ENCODE results near the gene RAB12. TPM values are rescaled to one million over a fixed set of nuclear protein-coding genes. Genes with fewer than 3 reads are reported as not detected.

Gene RAB12
- total RNA-seq, 1 donor from 2014 or later, result 61.0 TPM

GRCh38 chr18:8661754-8662559 lies 52.7 kb downstream of the RAB12 start:
- peak; percentile 59 for DNase-seq (ENCODE audit: low read depth)
- TF ChIP-seq CTCF (IDR thresholded peaks at IDR 0.05; ENCODE audit: insufficient read depth, low read length, poor library complexity, severe bottlenecking), result no peak
- no peaks in the 10 kb centered on the region for H3K27me3 ChIP-seq (ENCODE audit: control insufficient read depth, insufficient read depth, low read length)
- no peaks in the 10 kb centered on the region for H3K36me3 ChIP-seq (ENCODE audit: control insufficient read depth, insufficient read depth, low read length)
- no peak overlapping the region for H3K4me3 ChIP-seq (ENCODE audit: low read depth, low read length)

- no peak for TF ChIP-seq CTCF (IDR thresholded peaks at IDR 0.05; ENCODE audit: insufficient read depth, low read length, poor library complexity, severe bottlenecking)
- no peaks in the 10 kb centered on the region for H3K36me3 ChIP-seq (ENCODE audit: control insufficient read depth, insufficient read depth, low read length)
- H3K27me3 ChIP-seq (ENCODE audit: control insufficient read depth, insufficient read depth, low read length), result no peaks in the 10 kb centered on the region
- H3K4me3 ChIP-seq (ENCODE audit: low read depth, low read length), result no peak overlapping the region
- no peak for DNase-seq (ENCODE audit: low read depth)
Measured at GRCh38 chr18:8662560-8663255, 53.5 kb downstream of the RAB12 start.

GRCh38 chr18:8667846-8668245 lies 58.6 kb downstream of the RAB12 start:
- TF ChIP-seq CTCF (IDR thresholded peaks at IDR 0.05; ENCODE audit: insufficient read depth, low read length, poor library complexity, severe bottlenecking), result no peak
- no peak overlapping the region for H3K4me3 ChIP-seq (ENCODE audit: low read depth, low read length)
- no peaks in the 10 kb centered on the region for H3K36me3 ChIP-seq (ENCODE audit: control insufficient read depth, insufficient read depth, low read length)
- no peak for DNase-seq (ENCODE audit: low read depth)
- no peaks in the 10 kb centered on the region for H3K27me3 ChIP-seq (ENCODE audit: control insufficient read depth, insufficient read depth, low read length)

- no peaks in the 10 kb centered on the region for H3K27me3 ChIP-seq (ENCODE audit: control insufficient read depth, insufficient read depth, low read length)
- H3K4me3 ChIP-seq (ENCODE audit: low read depth, low read length), result no peak overlapping the region
- no peaks in the 10 kb centered on the region for H3K36me3 ChIP-seq (ENCODE audit: control insufficient read depth, insufficient read depth, low read length)
- TF ChIP-seq CTCF (IDR thresholded peaks at IDR 0.05; ENCODE audit: insufficient read depth, low read length, poor library complexity, severe bottlenecking), result no peak
- no peak for DNase-seq (ENCODE audit: low read depth)
Measured at GRCh38 chr18:8668381-8668780, 59.1 kb downstream of the RAB12 start.

- no peak for DNase-seq (ENCODE audit: low read depth)
- Histone ChIP-seq H3K36me3 (ENCODE audit: control insufficient read depth, insufficient read depth, low read length) (no peaks in the 10 kb centered on the region), H3K27me3 (ENCODE audit: control insufficient read depth, insufficient read depth, low read length) (no peaks in the 10 kb centered on the region), H3K4me3 (ENCODE audit: low read depth, low read length) (no peak overlapping the region)
- no peak for TF ChIP-seq CTCF (IDR thresholded peaks at IDR 0.05; ENCODE audit: insufficient read depth, low read length, poor library complexity, severe bottlenecking)
Measured at GRCh38 chr18:8669571-8669970, 60.3 kb downstream of the RAB12 start.

Data from kidney epithelial cell (primary cell).